ENCODE results near the gene CYP2C19. TPM values are rescaled to one million over a fixed set of nuclear protein-coding genes. Genes with fewer than 3 reads are reported as not detected.

CYP2C19 gene
- total RNA-seq, 3 donors from 2014 or later: 0.32 TPM; not detected in 2

GRCh38 chr10:94858005-94858404 is 95.5 kb downstream of the CYP2C19 start:
- Histone ChIP-seq H3K4me3 (no peak overlapping the region), H3K4me1 (no peaks in the 10 kb centered on the region), H3K27ac (no peak overlapping the region), H3K27me3 (no peaks in the 10 kb centered on the region), H3K36me3 (no peaks in the 10 kb centered on the region), H3K9me3 (peaks cover 0 to 13% of the 10 kb centered on the region in 2 donors)
- no peak for DNase-seq (ENCODE audit: low spot score in 2 of 2)
- intact Hi-C loops (cut with DNase I; ENCODE audit: low total_unique reads): no loop called here
- no peak for TF ChIP-seq POLR2A (IDR thresholded peaks at IDR 0.05)
- TF ChIP-seq CTCF (IDR thresholded peaks at IDR 0.05): no peak
- no peak for TF ChIP-seq POLR2AphosphoS5 (IDR thresholded peaks at IDR 0.05)

GRCh38 chr10:94859086-94859485 is 96.6 kb downstream of the CYP2C19 start:
- Histone ChIP-seq H3K27ac (no peak overlapping the region), H3K27me3 (no peaks in the 10 kb centered on the region), H3K4me1 (no peaks in the 10 kb centered on the region), H3K4me3 (no peak overlapping the region), H3K36me3 (no peaks in the 10 kb centered on the region), H3K9me3 (peaks cover 0 to 13% of the 10 kb centered on the region in 2 donors)
- DNase-seq (ENCODE audit: low spot score in 2 of 2): no peak
- intact Hi-C loops (cut with DNase I; ENCODE audit: low total_unique reads): no loop called here
- TF ChIP-seq POLR2AphosphoS5 (IDR thresholded peaks at IDR 0.05) (no peak), CTCF (IDR thresholded peaks at IDR 0.05) (no peak), POLR2A (IDR thresholded peaks at IDR 0.05) (no peak)

GRCh38 chr10:94878649-94879048 is 116.2 kb downstream of the CYP2C19 start:
- H3K36me3 ChIP-seq: no peaks in the 10 kb centered on the region
- no peaks in the 10 kb centered on the region for H3K9me3 ChIP-seq
- no peaks in the 10 kb centered on the region for H3K27me3 ChIP-seq
- intact Hi-C loops (cut with DNase I; ENCODE audit: low total_unique reads): no loop called here
- DNase-seq (ENCODE audit: low spot score in 2 of 2): no peak
- no peak overlapping the region for H3K27ac ChIP-seq
- H3K4me3 ChIP-seq: no peak overlapping the region
- H3K4me1 ChIP-seq: no peaks in the 10 kb centered on the region
- no peak for TF ChIP-seq POLR2A (IDR thresholded peaks at IDR 0.05)
- no peak for TF ChIP-seq POLR2AphosphoS5 (IDR thresholded peaks at IDR 0.05)
- no peak for TF ChIP-seq CTCF (IDR thresholded peaks at IDR 0.05)

- Histone ChIP-seq H3K4me3 (no peak overlapping the region), H3K36me3 (no peaks in the 10 kb centered on the region), H3K27me3 (no peaks in the 10 kb centered on the region), H3K4me1 (no peaks in the 10 kb centered on the region), H3K9me3 (no peaks in the 10 kb centered on the region), H3K27ac (no peak overlapping the region)
- TF ChIP-seq POLR2AphosphoS5 (IDR thresholded peaks at IDR 0.05) (no peak), POLR2A (IDR thresholded peaks at IDR 0.05) (no peak), CTCF (IDR thresholded peaks at IDR 0.05) (no peak)
- DNase-seq (ENCODE audit: low spot score in 2 of 2): no peak
- intact Hi-C loops (cut with DNase I; ENCODE audit: low total_unique reads): no loop called here
Observed at GRCh38 chr10:94879214-94879613, 116.7 kb downstream of the CYP2C19 start.

GRCh38 chr10:94889123-94889522 is 126.6 kb downstream of the CYP2C19 start:
- Histone ChIP-seq H3K36me3 (no peaks in the 10 kb centered on the region), H3K4me1 (no peaks in the 10 kb centered on the region), H3K27me3 (no peaks in the 10 kb centered on the region), H3K27ac (no peak overlapping the region), H3K9me3 (peaks cover 0 to 7% of the 10 kb centered on the region in 2 donors), H3K4me3 (no peak overlapping the region)
- no peak for DNase-seq (ENCODE audit: low spot score in 2 of 2)
- intact Hi-C loops (cut with DNase I; ENCODE audit: low total_unique reads): no loop called here
- TF ChIP-seq POLR2A (IDR thresholded peaks at IDR 0.05) (no peak), POLR2AphosphoS5 (IDR thresholded peaks at IDR 0.05) (no peak), CTCF (IDR thresholded peaks at IDR 0.05) (no peak)

Measured in breast epithelium (tissue), 4 donors.